ENCODE measurements around the gene LRRC30.

DNA sequence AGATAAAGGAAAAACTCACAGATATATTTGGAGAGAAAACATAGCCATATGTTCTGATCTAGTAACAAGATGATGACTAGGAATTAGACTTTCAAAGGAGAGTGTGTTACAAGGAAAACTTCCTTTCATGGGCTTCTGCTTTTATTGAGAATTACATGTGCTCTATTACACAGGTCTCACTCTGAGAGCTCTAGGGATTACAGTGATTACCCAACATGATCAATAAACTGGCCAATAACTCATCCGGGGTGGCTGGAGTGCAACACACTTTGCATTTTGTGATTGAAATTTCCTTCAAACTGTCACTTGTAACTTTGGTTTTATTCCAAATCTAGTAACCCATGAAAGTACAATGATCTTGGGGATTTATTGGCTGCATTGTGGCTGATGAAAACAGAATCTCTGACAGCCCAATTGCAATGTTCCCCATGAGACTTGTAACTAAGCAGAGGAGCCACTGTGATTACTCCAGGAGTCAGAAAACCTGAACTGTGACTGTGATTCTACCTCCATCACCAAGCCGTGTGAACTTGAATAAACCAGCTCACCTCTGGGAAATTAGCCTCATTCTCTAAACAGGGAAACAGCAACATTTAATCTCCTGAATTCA is 40.2 kb upstream of the LRRC30 start:
- no peak for TF ChIP-seq EP300 (IDR thresholded peaks at IDR 0.05)
- TF ChIP-seq, protein P1, sequence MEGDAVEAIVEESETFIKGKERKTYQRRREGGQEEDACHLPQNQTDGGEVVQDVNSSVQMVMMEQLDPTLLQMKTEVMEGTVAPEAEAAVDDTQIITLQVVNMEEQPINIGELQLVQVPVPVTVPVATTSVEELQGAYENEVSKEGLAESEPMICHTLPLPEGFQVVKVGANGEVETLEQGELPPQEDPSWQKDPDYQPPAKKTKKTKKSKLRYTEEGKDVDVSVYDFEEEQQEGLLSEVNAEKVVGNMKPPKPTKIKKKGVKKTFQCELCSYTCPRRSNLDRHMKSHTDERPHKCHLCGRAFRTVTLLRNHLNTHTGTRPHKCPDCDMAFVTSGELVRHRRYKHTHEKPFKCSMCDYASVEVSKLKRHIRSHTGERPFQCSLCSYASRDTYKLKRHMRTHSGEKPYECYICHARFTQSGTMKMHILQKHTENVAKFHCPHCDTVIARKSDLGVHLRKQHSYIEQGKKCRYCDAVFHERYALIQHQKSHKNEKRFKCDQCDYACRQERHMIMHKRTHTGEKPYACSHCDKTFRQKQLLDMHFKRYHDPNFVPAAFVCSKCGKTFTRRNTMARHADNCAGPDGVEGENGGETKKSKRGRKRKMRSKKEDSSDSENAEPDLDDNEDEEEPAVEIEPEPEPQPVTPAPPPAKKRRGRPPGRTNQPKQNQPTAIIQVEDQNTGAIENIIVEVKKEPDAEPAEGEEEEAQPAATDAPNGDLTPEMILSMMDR (IDR thresholded peaks at IDR 0.05): no peak
- no peak for TF ChIP-seq POLR2A (IDR thresholded peaks at IDR 0.05)
